Posterior vena cava (tissue), 2 donors: ENCODE measurements around the gene PLCB2. TPM values are rescaled to one million over a fixed set of nuclear protein-coding genes. Genes with fewer than 3 reads are reported as not detected.

Experiments
- DNase-seq: peaks from one replicate; pipeline ENCODE4 v3.0.0-alpha.2; 2020; ENCODE audit warnings: low spot score
- intact Hi-C, 2 donors: fragments of 100-400 bp; cut with DNase I; formaldehyde crosslinking; loops; one replicate each; pipeline versions ENCODE4 v1.14.1 to v1.14.2; 2022 to 2023
- total RNA-seq, 2 donors: library from RNA; stranded (reverse); fragmentation: NEBNext Ultra II Directional; extraction: Animal tissue kit (Norgen Biotek cat#: 25700); gene quantifications; one replicate each; pipeline ENCODE4 v1.2.1, GENCODE V29; 2021
- donor health status: DM: yes; HTN: yes; CAD: no.
- donor health status: DM: yes; HTN: yes; CAD: no.

Gene PLCB2
- total RNA-seq, 2 donors from 2014 or later = 20.8 to 29.0 TPM

DNA sequence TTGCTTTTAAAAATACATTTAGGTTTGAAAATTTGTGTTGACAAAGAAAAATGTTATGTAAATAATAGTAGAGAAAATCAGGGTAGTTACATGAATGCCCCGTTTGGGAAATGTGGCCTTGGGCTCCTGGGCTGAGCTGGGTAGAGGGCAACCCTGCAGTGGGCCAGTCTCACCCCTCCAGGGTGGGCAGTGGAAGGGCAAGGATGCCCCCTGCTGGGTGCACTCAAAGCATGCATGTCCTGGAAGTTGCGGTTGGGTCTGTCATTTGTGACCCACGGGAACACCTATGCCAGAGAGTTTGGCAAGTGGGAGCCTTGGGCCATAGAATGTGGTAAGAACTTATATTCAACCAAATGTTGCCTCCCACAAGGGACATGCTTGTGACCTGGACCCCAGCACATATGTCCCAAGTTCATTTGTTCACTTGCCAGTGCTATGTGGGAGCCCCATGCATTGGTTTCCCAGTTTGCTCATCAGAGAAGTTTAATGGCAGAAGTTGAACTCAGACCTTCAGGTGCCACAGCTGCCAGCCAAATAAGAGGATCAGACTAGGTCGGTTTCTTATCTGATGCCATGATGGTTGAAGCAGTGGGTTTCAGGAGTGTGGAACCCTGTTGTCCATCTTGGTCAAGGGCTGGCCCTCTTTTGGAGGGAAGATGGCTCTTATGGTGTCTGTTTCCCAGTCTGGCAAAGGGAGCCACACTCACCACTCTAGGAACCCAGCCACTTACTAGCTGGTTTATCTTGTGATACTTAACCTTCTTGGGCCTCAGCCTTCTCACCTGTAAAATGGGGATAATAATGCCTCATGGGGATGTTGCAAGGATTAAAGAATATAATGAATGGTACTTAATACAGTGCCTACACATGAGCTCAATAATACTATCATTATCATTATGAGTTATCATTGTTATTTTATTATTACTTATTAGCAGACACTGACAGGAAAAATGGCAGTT lies 2.5 kb upstream of the PLCB2 start:
- peak; percentile 81 for DNase-seq
- intact Hi-C loops = no loop called here

DNA sequence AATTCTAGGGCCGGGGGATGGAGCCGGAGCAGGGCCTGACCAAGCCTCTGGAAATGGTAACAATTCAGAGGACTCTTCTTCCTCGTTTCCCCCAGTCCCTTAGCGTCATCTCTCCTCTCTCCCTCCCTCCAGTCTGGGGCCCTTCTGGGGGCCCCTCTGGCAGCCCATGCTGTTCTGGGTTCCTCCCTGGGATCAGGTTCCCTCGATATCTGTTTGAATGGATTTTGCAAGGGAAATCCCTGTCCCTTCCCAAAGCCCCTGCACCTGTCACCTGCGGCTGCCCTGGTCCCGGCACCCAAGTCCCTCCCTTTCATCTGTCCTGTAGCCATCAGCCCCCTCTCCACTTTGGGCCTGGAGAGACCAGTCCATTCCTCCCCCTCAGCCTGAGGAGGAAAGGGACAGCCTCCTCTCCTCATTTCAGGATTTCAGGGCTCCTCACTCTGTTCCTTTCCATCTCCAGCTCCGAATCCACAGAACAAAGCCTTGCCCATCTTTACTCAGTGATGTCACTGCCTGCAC lies 1.7 kb upstream of the PLCB2 start:
- intact Hi-C loops = no loop called here
- DNase-seq = peak; percentile 35

DNA sequence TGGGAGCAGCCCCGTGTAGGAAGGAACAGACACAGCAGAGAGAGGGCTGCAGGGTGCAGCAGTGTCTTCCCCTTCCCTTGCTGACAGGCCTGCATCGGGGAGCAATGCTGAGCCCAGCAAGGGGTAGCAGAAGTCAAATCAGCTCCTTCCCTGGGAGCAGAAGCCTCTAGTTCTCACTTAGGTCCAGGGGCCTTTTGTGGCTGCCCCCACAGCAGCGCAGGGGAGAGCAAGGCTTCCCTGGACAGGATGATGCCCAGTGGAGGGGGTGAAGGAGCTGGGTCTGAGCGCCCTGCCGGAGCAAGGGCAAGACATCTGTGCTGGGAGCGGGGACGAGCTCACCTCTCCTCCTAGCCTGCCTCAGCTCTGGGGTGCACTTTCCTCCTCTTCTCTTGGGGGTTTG lies 827 bp downstream of the PLCB2 start:
- intact Hi-C loops = no loop called here
- DNase-seq = peak; percentile 74

DNA sequence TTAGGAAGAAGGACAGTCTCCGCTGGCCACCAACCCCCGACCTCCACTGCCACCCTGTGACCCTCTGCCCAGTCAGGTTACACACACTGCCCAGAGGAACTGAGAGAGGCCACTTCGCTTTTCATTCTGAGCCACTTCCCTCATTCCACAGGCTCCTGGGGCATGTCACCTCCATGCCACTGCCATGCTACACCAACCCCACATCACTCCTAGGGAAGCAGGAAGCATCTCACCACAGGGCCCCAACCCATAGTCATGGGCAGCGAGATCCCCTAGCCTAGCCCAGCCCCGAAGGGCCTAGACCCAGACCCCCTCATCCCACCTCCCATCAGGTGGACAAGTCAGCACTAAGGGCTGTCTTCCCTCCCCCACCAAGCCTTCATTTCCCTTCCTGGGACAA lies 1.4 kb downstream of the PLCB2 start:
- DNase-seq = peak; percentile 41

GRCh38 chr15:40305281-40305680 lies 2.5 kb downstream of the PLCB2 start:
- no peak for DNase-seq
- intact Hi-C loops = no loop called here

More for the DNA sequence above, 1.4 kb downstream of the PLCB2 start:
- intact Hi-C loops = no loop called here

DNA sequence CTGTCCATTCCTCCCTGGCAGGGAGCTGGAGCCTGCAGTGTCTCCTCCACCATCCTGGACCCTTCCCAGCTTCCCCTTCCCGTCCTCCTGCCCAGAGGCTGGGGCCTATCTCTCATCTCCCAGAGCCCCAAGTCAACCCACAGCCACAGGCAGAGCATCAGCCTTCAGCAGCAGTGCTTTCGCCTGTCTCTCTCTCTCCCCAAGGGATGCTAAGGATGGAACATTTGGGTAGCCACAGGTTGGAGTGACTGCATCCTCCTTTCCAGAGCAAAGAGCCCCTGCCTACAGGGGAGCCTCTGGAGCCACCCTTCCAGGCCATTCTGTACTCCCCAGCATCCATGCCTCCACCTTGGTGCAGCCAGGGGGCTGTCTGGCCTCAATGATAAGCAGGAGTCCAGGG lies 4.2 kb downstream of the PLCB2 start:
- DNase-seq = peak; percentile 41
- intact Hi-C loops = no loop called here

- peak; percentile 63 for DNase-seq
- intact Hi-C loops = no loop called here
Observed at GRCh38 chr15:40302981-40303380, 4.8 kb downstream of the PLCB2 start.

DNA sequence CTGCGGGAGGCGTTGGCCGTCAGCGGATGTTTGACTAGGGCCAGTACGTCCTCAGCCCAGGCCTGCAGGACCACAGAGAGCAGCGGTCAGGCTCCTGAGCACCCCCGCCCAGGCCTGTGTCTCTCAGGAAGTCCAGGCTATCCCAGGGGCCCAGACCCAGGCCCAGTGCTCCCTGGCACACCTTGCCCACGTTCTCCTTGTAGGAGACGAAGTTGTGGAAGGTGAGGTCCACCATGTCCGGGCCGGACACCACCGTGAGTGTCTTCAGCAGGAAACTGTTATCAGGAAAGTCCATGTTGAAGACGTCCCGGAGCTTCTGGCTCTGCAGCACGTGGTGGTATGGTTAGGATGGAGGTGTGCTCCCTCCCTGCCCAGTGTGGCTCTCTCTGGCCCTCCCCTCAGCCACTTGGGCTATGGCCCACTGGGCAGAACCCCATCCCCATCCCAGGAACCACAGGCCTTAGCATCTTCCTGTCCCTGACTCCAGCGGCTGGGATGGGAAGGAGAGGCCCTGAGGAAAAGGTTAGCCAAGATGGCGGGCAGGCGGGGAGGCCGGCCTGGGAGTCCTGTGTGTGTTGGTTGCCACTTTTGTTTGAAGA lies 5.3 kb downstream of the PLCB2 start:
- DNase-seq = peak; percentile 62
- intact Hi-C loops = no loop called here

DNA sequence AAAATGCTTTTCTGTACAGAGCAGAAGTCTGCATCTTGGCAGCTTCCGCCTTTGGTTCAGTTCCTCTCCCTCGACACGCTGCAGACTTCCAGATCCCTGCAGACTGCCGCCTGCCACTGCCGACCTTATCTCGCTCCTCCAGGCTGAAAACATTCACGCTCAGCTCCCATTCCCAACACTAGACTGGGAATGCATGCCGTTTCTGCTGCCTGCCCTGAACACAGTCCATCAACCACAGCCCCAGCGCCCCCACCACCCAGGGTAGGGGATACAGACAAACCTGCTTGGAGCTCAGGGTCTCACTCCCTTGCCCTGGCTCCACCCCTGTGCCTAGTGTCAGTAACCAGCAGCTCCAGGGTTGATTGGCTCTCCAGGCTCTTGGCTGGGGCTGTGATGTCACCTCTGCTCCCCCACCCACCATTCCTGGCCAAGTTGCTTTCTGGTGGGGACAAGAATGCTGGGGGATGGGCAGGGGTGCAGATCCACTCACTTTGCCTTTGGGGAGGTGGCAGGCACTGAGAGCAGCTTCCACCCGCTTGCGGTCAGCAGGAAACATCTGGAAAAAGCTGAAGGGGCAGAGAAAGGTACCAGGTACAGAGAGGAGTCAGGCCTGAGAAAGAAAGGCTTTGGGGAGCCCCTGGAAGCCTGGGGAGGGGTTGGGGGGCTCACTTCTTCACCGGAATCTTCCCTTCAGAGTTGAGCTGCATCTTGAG lies 6.1 kb downstream of the PLCB2 start:
- no peak for DNase-seq
- intact Hi-C loops = no loop called here

- intact Hi-C loops = no loop called here
- no peak for DNase-seq
Observed at GRCh38 chr15:40300771-40301170, 7.0 kb downstream of the PLCB2 start.

GRCh38 chr15:40300367-40300766 lies 7.4 kb downstream of the PLCB2 start:
- intact Hi-C loops = no loop called here

GRCh38 chr15:40298216-40298935 lies 9.4 kb downstream of the PLCB2 start:
- no peak for DNase-seq
- intact Hi-C loops = no loop called here

More at GRCh38 chr15:40300367-40300766, 7.4 kb downstream of the PLCB2 start:
- DNase-seq = no peak

GRCh38 chr15:40297356-40297755 lies 10.4 kb downstream of the PLCB2 start:
- DNase-seq = no peak

DNA sequence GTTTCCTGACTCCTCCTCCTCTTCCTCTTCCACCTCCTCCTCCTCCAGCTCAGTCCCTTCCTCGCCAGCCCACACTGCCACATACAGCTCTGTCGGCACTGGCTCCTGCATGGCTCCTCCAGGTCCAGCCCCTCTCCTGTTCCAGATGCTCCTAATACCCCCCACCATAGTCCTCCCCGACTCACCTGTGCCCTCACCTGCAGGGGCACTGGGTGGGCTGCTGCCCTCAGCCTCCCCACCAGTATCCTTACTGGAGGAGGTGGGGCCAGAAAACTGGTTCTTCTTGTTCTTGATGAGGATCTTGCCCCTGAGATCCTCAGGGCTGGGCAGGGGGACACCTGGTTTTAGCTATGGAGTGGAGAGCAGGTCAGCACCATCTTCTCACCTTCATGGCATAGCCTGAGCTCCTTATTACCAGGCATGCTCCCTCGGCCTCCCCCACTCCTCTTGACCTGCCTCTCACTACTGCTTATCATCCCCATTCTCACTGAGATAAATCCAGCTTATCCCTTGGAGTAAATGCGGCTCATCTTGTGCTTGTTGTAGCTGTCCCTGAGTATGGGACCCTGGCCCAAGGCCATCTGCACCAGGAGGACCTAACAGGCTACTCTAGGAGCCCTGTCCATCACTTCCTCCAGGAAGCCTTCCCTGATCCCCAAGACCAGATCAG lies 11.0 kb downstream of the PLCB2 start:
- DNase-seq = no peak
- intact Hi-C loops = no loop called here

More at GRCh38 chr15:40297356-40297755, 10.4 kb downstream of the PLCB2 start:
- intact Hi-C loops = no loop called here

DNA sequence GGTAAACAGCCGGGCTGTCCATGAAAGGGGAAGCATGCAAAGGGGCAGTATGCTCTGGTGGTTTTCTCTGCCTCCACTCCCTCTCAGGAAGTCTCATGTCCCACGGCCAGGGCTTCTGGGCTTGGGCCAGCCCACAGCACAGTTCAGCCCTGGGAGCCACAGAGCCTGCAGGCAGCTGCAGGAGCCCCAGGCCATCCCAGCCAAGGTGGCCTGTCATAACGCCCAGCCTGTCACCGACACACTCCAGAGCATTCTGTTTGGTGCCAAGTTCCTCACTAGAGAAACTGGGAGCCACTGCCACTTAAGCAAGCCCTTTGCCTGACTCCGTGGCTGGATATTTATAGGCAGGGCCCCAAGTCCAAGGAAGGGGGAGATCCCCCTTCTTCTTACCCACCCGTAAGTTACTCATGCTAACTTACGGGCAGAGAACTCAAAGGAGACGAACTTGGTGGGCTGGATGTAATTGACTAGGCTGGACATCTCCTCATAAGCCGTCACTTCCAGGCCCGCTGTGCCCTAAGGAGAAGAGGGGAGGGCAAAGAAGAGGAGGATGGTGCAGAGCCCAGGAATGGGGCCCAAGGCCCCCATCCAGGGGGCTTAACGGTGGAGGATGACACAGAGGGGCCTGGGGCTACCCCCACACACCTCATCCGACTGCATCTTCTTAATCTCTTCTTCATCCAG lies 11.7 kb downstream of the PLCB2 start:
- intact Hi-C loops = no loop called here
- no peak for DNase-seq

GRCh38 chr15:40295297-40295696 lies 12.4 kb downstream of the PLCB2 start:
- no peak for DNase-seq
- intact Hi-C loops = no loop called here

DNA sequence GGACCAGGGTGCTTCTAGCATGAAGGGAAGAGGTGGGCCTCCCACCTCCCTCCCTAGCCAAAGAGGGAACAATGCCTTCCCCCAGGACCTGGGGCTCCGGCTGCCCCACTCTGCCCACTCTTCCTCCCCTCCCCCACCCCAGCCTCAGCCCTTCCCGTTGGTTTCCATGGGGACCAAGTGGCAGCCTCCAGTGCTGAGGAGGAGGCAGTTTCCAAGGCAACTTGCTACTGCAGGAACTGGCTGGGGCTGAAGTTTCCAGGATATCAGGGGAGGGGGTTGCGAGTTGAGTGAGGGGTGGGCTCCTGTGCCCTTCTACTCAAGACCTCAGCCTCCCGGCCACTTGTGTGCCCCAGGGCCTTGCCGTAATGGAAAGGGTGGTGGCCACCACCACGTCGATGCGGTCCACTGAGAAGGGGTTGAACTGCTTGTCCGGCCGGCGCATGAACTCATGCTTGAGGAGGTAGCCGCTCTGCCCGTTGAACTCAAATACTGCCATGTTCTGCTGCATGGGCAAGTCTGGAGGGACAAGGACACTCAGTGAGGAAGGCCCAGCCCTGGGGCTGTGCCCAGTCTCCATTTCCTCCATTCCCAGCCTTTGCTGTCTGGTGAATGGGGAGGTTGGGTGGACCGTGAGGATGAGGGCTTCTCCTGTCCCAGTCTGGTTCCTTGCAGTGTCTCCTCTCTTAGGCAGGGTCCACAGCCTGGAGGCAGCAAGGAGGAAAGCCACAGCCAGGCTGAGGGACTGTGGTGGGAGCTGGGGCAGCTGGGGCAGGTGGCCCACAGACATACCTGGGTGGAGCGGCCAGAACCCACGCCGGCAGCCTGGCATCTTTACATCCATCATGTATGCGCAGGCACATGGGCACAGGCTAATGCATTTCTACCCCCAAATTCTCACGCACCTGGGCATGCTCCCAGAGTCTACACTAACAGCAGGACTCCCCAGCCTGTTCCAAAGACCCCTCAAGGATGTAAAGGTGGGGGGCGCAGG lies 13.5 kb downstream of the PLCB2 start:
- intact Hi-C loops = no loop called here
- no peak for DNase-seq
